Measurements from ENCODE around the gene SPPL2B. TPM values are rescaled to one million over a fixed set of nuclear protein-coding genes. Genes with fewer than 3 reads are reported as not detected.
"Not testable (repeated sequence)": the region's sequence is repeated elsewhere in the genome, so short reads cannot be mapped to it uniquely, and the experiment has no call there.

SPPL2B gene
- total and polyA plus RNA-seq, 4 experiments from 2014 or later = 6.2 to 82.8 (median 43.1) TPM

DNA sequence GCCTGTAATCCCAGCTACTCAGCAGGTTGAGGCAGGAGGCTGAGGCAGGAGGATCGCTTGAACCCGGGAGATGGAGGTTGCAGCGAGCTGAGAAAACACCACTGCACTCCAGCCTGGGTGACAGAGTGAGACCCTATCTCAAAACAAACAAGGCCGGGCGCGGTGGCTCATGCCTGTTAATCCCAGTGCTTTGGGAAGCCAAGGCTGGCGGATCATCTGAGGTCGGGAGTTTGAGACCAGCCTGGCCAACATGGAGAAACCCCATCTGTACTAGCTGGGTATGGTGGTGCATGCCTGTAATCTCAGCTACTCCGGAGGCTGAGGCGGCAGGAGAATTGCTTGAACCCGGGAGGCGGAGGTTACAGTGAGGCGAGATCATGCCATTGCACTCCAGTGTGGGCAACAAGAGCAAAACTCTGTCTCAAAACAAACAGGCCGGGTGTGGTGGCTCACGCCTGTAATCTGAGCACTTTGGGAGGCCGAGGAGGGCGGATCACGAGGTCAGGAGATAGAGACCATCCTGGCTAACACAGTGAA is 66.9 kb downstream of the SPPL2B start:
- H3K27ac Mint-ChIP-seq; H3K4me3 ChIP-seq (ENCODE audit: low read length in 2 of 2): not testable (repeated sequence)

DNA sequence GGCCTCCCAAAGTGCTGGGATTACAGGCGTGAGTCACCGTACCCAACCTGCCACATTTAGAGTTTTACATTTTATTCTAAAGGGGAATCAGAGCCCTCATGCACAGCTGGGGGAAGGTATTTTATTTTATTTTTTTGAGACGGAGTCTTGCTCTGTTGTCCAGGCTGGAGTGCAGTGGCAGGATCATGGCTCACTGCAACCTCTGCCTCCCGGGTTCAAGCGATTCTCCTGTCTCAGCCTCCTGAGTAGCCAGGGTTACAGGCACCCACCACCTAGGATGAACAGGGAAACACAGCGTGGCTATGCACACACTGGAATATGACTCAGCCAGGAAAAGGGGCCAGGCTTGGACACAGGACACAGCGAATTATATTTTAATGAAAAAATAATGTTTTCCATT is 68.7 kb downstream of the SPPL2B start:
- POLR2A ChIA-PET (ENCODE audit: partially characterized antibody); H3K9me3 ChIP-seq (ENCODE audit: control insufficient read depth in 1 of 2, low read length in 2 of 2); H3K27me3 ChIP-seq (ENCODE audit: insufficient read depth, low read length); H3K4me1 ChIP-seq (ENCODE audit: insufficient read depth, low read length); H3K4me3 Mint-ChIP-seq; H3K9me3 Mint-ChIP-seq; DNase-seq; H3K27me3 Mint-ChIP-seq; H3K4me3 ChIP-seq (ENCODE audit: low read length in 2 of 2); H3K27ac Mint-ChIP-seq; intact Hi-C loops (cut with micrococcal nuclease); H3K27ac ChIP-seq (ENCODE audit: low read depth, low read length); H3K36me3 Mint-ChIP-seq; H3K36me3 ChIP-seq (ENCODE audit: insufficient read depth, low read length): not testable (repeated sequence)
- H3K4me1 Mint-ChIP-seq = peaks cover 0 to 10% (median 0%) of the 10 kb centered on the region in 4 donors
- CTCF ChIA-PET (ENCODE audit: partially characterized antibody) = interaction anchor here (9.3 kb wide), 1 partner anchor 120 kb away, joined by 81 read pairs; no protein-coding TSS in a partner anchor

More for the DNA sequence above, 66.9 kb downstream of the SPPL2B start:
- H3K27me3 Mint-ChIP-seq; DNase-seq; H3K27ac ChIP-seq (ENCODE audit: low read depth, low read length); H3K9me3 ChIP-seq (ENCODE audit: control insufficient read depth in 1 of 2, low read length in 2 of 2); H3K9me3 Mint-ChIP-seq; H3K36me3 ChIP-seq (ENCODE audit: insufficient read depth, low read length); H3K36me3 Mint-ChIP-seq; H3K27me3 ChIP-seq (ENCODE audit: insufficient read depth, low read length); H3K4me3 Mint-ChIP-seq; intact Hi-C loops (cut with micrococcal nuclease); H3K4me1 ChIP-seq (ENCODE audit: insufficient read depth, low read length): not testable (repeated sequence)
- CTCF ChIA-PET (ENCODE audit: partially characterized antibody) = interaction anchor here (1.4 to 9.3 kb wide), 2 partner anchors 118 to 216 kb away, joined by 3 to 81 read pairs; no protein-coding TSS in a partner anchor
- POLR2A ChIA-PET (ENCODE audit: partially characterized antibody) = interaction anchor here (0.9 to 1.2 kb wide), 2 partner anchors 67 to 125 kb away, joined by 3 to 4 read pairs; partner anchors contain the start of genes LSM7 and SPPL2B
- H3K4me1 Mint-ChIP-seq = peaks cover 2 to 15% (median 4%) of the 10 kb centered on the region in 4 donors

DNA sequence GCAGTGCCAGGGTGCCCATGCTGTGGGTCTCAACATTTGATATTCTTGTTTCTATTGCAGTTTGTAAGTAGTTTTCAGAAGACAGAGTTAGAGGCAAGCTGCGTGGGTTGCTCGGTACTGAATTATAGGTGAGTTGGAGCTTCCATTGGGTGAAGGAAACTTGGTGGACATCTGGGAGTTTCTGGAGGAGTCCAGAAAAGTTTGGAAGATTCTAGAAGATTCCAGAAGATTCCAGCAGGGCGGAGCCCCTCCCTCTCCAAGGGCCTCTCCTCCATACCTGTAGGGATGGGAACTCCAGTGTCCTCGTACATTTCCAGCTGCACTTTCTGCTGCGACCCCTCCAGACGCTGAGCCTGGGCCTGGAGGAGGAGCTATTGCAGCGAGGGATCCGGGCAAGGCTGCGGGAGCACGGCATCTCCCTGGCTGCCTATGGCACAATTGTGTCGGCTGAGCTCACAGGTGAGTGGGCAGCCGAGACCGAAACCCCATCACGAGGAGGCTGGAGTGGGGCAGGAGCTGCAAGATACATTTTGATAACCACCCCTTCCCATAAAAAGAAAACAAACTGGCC is 70.3 kb downstream of the SPPL2B start:
- Mint-ChIP-seq H3K27me3 (no peaks in the 10 kb centered on the region), H3K9me3 (no peaks in the 10 kb centered on the region), H3K4me3 (no peak overlapping the region), H3K4me1 (peaks cover 0 to 10% (median 0%) of the 10 kb centered on the region in 4 donors), H3K27ac (no peak overlapping the region), H3K36me3 (no peaks in the 10 kb centered on the region)
- intact Hi-C loops (cut with micrococcal nuclease) = no loop called here
- Histone ChIP-seq H3K4me1 (ENCODE audit: insufficient read depth, low read length) (no peaks in the 10 kb centered on the region), H3K27ac (ENCODE audit: low read depth, low read length) (no peak overlapping the region), H3K27me3 (ENCODE audit: insufficient read depth, low read length) (no peaks in the 10 kb centered on the region), H3K9me3 (ENCODE audit: control insufficient read depth in 1 of 2, low read length in 2 of 2) (no peaks in the 10 kb centered on the region), H3K4me3 (ENCODE audit: low read length in 2 of 2) (no peak overlapping the region), H3K36me3 (ENCODE audit: insufficient read depth, low read length) (no peaks in the 10 kb centered on the region)
- POLR2A ChIA-PET (ENCODE audit: partially characterized antibody) = no interaction called here
- DNase-seq = no peak
- CTCF ChIA-PET (ENCODE audit: partially characterized antibody) = no interaction called here

DNA sequence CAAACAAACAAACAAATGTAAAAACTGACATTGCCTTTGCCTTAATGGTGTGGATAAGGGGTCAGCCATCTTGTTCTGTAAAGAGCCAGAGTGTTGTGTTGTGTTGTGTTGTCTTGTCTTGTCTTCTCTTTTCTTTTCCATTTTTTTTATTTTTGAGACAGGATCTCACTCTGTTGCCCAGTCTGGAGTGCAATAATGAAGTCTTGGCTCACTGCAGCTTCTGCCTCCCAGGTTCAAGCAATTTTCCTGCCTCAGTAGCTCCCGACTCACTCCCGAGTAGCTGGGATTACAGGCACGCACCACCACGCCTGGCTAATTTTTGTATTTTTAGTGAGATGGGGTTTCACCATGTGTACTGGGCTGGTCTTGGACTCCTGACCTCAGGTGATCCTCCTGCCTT is 71.1 kb downstream of the SPPL2B start:
- Histone ChIP-seq H3K36me3 (ENCODE audit: insufficient read depth, low read length) (no peaks in the 10 kb centered on the region), H3K4me3 (ENCODE audit: low read length in 2 of 2) (no peak overlapping the region), H3K4me1 (ENCODE audit: insufficient read depth, low read length) (no peaks in the 10 kb centered on the region), H3K27ac (ENCODE audit: low read depth, low read length) (no peak overlapping the region), H3K27me3 (ENCODE audit: insufficient read depth, low read length) (no peaks in the 10 kb centered on the region), H3K9me3 (ENCODE audit: control insufficient read depth in 1 of 2, low read length in 2 of 2) (no peaks in the 10 kb centered on the region)
- no peaks in the 10 kb centered on the region for H3K9me3 Mint-ChIP-seq
- ChIA-PET CTCF (ENCODE audit: partially characterized antibody) (no interaction called here), POLR2A (ENCODE audit: partially characterized antibody) (no interaction called here)
- peaks cover 0 to 3% (median 0%) of the 10 kb centered on the region in 4 donors for H3K4me1 Mint-ChIP-seq
- H3K27me3 Mint-ChIP-seq = no peaks in the 10 kb centered on the region
- H3K4me3 Mint-ChIP-seq = no peak overlapping the region
- DNase-seq = no peak
- no peaks in the 10 kb centered on the region for H3K36me3 Mint-ChIP-seq
- no peak overlapping the region for H3K27ac Mint-ChIP-seq
- intact Hi-C loops (cut with micrococcal nuclease) = no loop called here

Other genes with a start within 250 kb of the SPPL2B start
- 100 to 1,000 TPM; 130 to 135 TPM for gene MOB3A, start 232.4 kb upstream of the SPPL2B start, total RNA-seq
- 100 to 1,000 TPM in 1 of 2 donors, 10 to 100 TPM in 1; 29.6 to 114 TPM for gene MOB3A, start 232.4 kb upstream of the SPPL2B start, polyA plus RNA-seq
- 10 to 100 TPM; 18.6 to 22.1 TPM for gene IZUMO4, start 231.8 kb upstream of the SPPL2B start, total RNA-seq
- 1 to 10 TPM in 1 of 2 donors, under 1 TPM in 1; 0.84 to 1.2 TPM for gene IZUMO4, start 231.8 kb upstream of the SPPL2B start, polyA plus RNA-seq
- 10 to 100 TPM; 80.6 to 87.2 TPM for gene AP3D1, start 177.1 kb upstream of the SPPL2B start, total RNA-seq
- 10 to 100 TPM in 1 of 2 donors, 1 to 10 TPM in 1; 6.7 to 58.9 TPM for gene AP3D1, start 177.1 kb upstream of the SPPL2B start, polyA plus RNA-seq
- 10 to 100 TPM; 29.6 to 29.9 TPM for gene DOT1L, start 164.8 kb upstream of the SPPL2B start, total RNA-seq
- under 1 TPM; 0.03 to 0.94 TPM for gene DOT1L, start 164.8 kb upstream of the SPPL2B start, polyA plus RNA-seq
- gene PLEKHJ1, start 92.4 kb upstream of the SPPL2B start, total RNA-seq = 10 to 100 TPM; 64.9 to 65.3 TPM
- 100 to 1,000 TPM; 105 to 119 TPM for gene PLEKHJ1, start 92.4 kb upstream of the SPPL2B start, polyA plus RNA-seq
- 100 to 1,000 TPM; 140 to 141 TPM for gene SF3A2, start 91.9 kb upstream of the SPPL2B start, total RNA-seq
- 10 to 100 TPM in 1 of 2 donors, 1 to 10 TPM in 1; 8.3 to 37.8 TPM for gene SF3A2, start 91.9 kb upstream of the SPPL2B start, polyA plus RNA-seq
- 10 to 100 TPM in 1 of 2 experiments, 1 to 10 TPM in 1; 7.5 to 12.7 TPM for gene AMH, start 79.4 kb upstream of the SPPL2B start, total RNA-seq
- not detected for gene AMH, start 79.4 kb upstream of the SPPL2B start, polyA plus RNA-seq
- 1 to 10 TPM; 1.3 to 1.5 TPM for gene JSRP1, start 72.3 kb upstream of the SPPL2B start, total RNA-seq
- gene JSRP1, start 72.3 kb upstream of the SPPL2B start, polyA plus RNA-seq = 1 to 10 TPM; 1.1 to 1.7 TPM
- gene PEAK3, start 46.5 kb upstream of the SPPL2B start, total RNA-seq = under 1 TPM in 1 of 2 experiments, not detected in 1; 0.11 TPM
- under 1 TPM; 0.07 TPM for gene PEAK3, start 46.5 kb upstream of the SPPL2B start, polyA plus RNA-seq
- under 1 TPM; 0.73 to 0.75 TPM for gene LINGO3, start 20.5 kb upstream of the SPPL2B start, total RNA-seq
- 1 to 10 TPM in 1 of 2 donors, under 1 TPM in 1; 0.46 to 7.1 TPM for gene LINGO3, start 20.5 kb upstream of the SPPL2B start, polyA plus RNA-seq
- gene LSM7, start 98 bp upstream of the SPPL2B start, total RNA-seq = 100 to 1,000 TPM; 107 to 108 TPM
- gene LSM7, start 98 bp upstream of the SPPL2B start, polyA plus RNA-seq = 100 to 1,000 TPM; 165 to 171 TPM
- not detected for gene TMPRSS9, start 31.6 kb downstream of the SPPL2B start, total RNA-seq
- gene TMPRSS9, start 31.6 kb downstream of the SPPL2B start, polyA plus RNA-seq = not detected
- gene TIMM13, start 98.9 kb downstream of the SPPL2B start, total RNA-seq = 10 to 100 TPM; 30.6 to 31.6 TPM
- gene TIMM13, start 98.9 kb downstream of the SPPL2B start, polyA plus RNA-seq = 10 to 100 TPM; 65.9 to 76.4 TPM
- gene LMNB2, start 128.3 kb downstream of the SPPL2B start, total RNA-seq = 10 to 100 TPM; 19.8 to 19.9 TPM
- 10 to 100 TPM in 1 of 2 donors, 1 to 10 TPM in 1; 3.8 to 10.8 TPM for gene LMNB2, start 128.3 kb downstream of the SPPL2B start, polyA plus RNA-seq
- gene GADD45B, start 147.4 kb downstream of the SPPL2B start, total RNA-seq = 10 to 100 TPM; 88.2 to 88.3 TPM
- gene GADD45B, start 147.4 kb downstream of the SPPL2B start, polyA plus RNA-seq = 10 to 100 TPM; 44.9 to 94.4 TPM